Body of pancreas (tissue), 4 donors: ENCODE measurements around the gene CCT6B. TPM values are rescaled to one million over a fixed set of nuclear protein-coding genes. Genes with fewer than 3 reads are reported as not detected.
"Not testable (repeated sequence)": the region's sequence is repeated elsewhere in the genome, so short reads cannot be mapped to it uniquely, and the experiment has no call there.

ENCODE experiments used
- ATAC-seq: fragments of 150-250 bp; one replicate; pipeline ENCODE4 v1.9.1; 2016
- DNase-seq, 4 donors: peaks; one replicate each; pipeline ENCODE4 v3.0.0-alpha.2; 2019
- H3K27ac ChIP-seq, 4 donors: fragments of 200-600 bp; sonication (generic); 1 replicate in 3 of 4; 2 replicates in 1 of 4; pipeline versions ENCODE4 v1.5.1 to v1.6.1; 2016 to 2019; ENCODE audit warnings: mild to moderate bottlenecking in 1 of 4, mixed read lengths in 1 of 4, moderate library complexity in 1 of 4
- H3K27me3 ChIP-seq, 2 donors: fragments of 200-600 bp; sonication (generic); one replicate each; pipeline ENCODE4 v1.6.0; 2016; ENCODE audit warnings: mild to moderate bottlenecking in 1 of 2
- H3K36me3 ChIP-seq, 2 donors: fragments of 200-600 bp; sonication (generic); replicated peaks in 1 of 2; 2 replicates each; pipeline ENCODE4 v1.5.1; 2016; ENCODE audit warnings: low read depth in 2 of 2; ENCODE audit not compliant: insufficient read depth in 1 of 2
- H3K4me1 ChIP-seq: fragments of 200-600 bp; sonication (generic); one replicate; pipeline ENCODE4 v1.6.0; 2016
- H3K4me3 ChIP-seq, 2 donors: fragments of 200-600 bp; sonication (generic); 1 replicate in 1 of 2; 2 replicates in 1 of 2; pipeline ENCODE4 v1.5.1; 2016 to 2019
- H3K9me3 ChIP-seq, 3 donors: fragments of 200-600 bp; sonication (generic); 1 replicate in 2 of 3; 2 replicates in 1 of 3; pipeline ENCODE4 v1.5.1; 2016
- CTCF ChIP-seq, 7 experiments: fragments of 450-650 bp in 4 of 7; fragments of 200-600 bp in 3 of 7; sonication (generic) in 3 of 7; IDR thresholded peaks; one replicate each; pipeline ENCODE4 v1.5.1; 2016 to 2019; ENCODE audit warnings: antibody characterized with exemption in 7 of 7
- POLR2A ChIP-seq, 3 donors: fragments of 450-650 bp; IDR thresholded peaks; one replicate each; pipeline ENCODE4 v1.6.1; 2016; ENCODE audit warnings: antibody characterized with exemption in 3 of 3, mild to moderate bottlenecking in 2 of 3
- whole genome bisulfite sequencing, 2 donors: methylation state at CpG; one replicate each; pipeline ENCODE4 v1.1.5; 2017; 5-methylcytosine and 5-hydroxymethylcytosine counted together
- intact Hi-C: fragments of 100-400 bp; cut with DNase I; formaldehyde crosslinking; loops from one replicate; pipeline ENCODE4 v1.15.1; 2023
- total RNA-seq, 2 donors: library from RNA; depleted of rRNA; stranded (reverse); fragments of >200 nt; gene quantifications; one replicate each; pipeline ENCODE4 v1.1.0, GENCODE V29; 2016

Gene CCT6B
- total RNA-seq, 2 donors from 2014 or later: 0.66 to 1.8 TPM

DNA sequence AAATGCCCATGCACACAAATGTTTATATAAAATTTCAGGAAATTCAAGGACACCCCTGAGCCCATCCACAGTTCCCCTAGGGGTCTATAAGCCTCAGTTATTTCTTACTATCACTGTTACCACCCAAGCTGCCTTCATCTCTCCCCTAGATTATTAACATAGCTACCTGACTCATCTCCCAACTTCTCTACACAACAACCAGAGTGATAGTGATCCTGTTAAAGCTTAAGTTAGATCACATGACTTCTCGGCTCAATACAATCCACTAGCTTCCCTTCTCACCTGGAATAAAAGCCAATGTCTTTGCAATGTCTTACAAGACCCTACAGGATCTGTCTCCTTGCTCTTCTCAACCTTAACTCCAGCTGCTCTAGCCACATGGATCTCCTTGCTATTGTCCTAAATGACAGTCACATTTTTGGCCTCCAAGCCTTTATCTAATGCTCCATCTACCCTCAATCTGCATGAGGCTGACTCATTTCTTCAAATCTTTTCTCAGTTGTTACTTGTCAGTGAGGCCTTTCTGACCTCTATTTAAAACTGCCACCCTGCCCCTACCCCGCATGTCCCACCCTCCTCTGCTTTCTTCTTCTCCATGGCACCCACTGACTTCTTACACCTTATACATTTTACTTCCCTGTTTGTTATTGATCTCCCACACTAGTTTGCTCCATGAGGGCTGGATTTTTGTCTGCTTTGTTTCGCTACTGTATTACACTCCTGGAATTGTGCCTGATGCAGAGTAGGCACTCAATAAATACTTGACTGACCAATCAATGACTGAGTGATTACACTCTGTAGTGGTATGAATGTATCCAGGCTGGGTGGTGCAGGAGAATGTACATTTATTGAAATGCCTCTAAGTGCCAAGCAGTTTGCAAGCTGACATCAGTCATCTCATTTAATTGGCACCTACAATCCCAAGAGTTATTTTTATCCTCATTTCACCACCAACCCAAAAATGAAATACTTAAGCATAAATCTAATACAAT, 13.8 kb upstream of the CCT6B start:
- WGBS, 2 donors: 78 to 90% methylated on average over 3 of the region's 3 CpGs
- no peak for ATAC-seq
- no peak for DNase-seq
- TF ChIP-seq CTCF (IDR thresholded peaks at IDR 0.05): no peak
- TF ChIP-seq POLR2A (IDR thresholded peaks at IDR 0.05): no peak
- H3K36me3 ChIP-seq: no peaks in the 10 kb centered on the region
- H3K27ac ChIP-seq: no peak overlapping the region
- H3K4me3 ChIP-seq: no peak overlapping the region
- intact Hi-C loops: no loop called here
- peaks cover 8% of the 10 kb centered on the region for H3K4me1 ChIP-seq
- H3K9me3 ChIP-seq: no peaks in the 10 kb centered on the region
- no peaks in the 10 kb centered on the region for H3K27me3 ChIP-seq

DNA sequence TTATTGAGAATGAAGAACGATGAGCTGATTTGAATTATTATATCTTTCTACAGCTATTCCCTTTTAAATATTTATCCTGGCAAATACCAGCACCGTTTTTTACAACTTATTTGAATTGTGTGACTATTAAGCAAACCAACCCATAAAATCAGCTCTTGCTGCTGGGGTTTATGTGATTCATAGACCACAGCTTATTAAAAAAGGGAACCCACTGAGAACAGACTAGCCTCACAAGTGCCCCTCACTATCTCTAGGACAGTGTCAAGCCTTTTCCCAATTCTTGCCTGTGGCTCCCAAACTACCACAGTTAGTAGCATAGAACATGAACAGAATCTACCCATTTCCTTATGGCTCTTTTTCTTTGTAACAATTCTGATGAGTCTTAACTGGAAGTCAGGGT, 12.9 kb upstream of the CCT6B start:
- intact Hi-C loops: no loop called here
- Histone ChIP-seq H3K27me3 (no peaks in the 10 kb centered on the region), H3K4me1 (no peaks in the 10 kb centered on the region), H3K9me3 (no peaks in the 10 kb centered on the region), H3K36me3 (no peaks in the 10 kb centered on the region), H3K4me3 (no peak overlapping the region), H3K27ac (no peak overlapping the region)
- WGBS, 2 donors: 25 to 45% methylated on average over 2 of the region's 2 CpGs
- TF ChIP-seq POLR2A (IDR thresholded peaks at IDR 0.05) (no peak), CTCF (IDR thresholded peaks at IDR 0.05) (no peak)
- DNase-seq (no peak), ATAC-seq (no peak)

- intact Hi-C loops: no loop called here
- ATAC-seq (no peak), DNase-seq (no peak)
- Histone ChIP-seq H3K9me3 (no peaks in the 10 kb centered on the region), H3K4me3 (no peak overlapping the region), H3K27me3 (no peaks in the 10 kb centered on the region), H3K27ac (no peak overlapping the region), H3K4me1 (peaks cover 19% of the 10 kb centered on the region), H3K36me3 (no peaks in the 10 kb centered on the region)
- WGBS, 2 donors: 63 to 66% methylated on average over 1 of the region's 1 CpG
- TF ChIP-seq POLR2A (IDR thresholded peaks at IDR 0.05): no peak
- no peak for TF ChIP-seq CTCF (IDR thresholded peaks at IDR 0.05)
Measured at GRCh38 chr17:34958438-34958837, 2.8 kb downstream of the CCT6B start.

GRCh38 chr17:34950780-34951179, 10.5 kb downstream of the CCT6B start:
- ATAC-seq, DNase-seq, intact Hi-C loops, H3K9me3 ChIP-seq, H3K27me3 ChIP-seq, H3K27ac ChIP-seq, H3K4me3 ChIP-seq, H3K36me3 ChIP-seq, H3K4me1 ChIP-seq: not testable (repeated sequence)
- WGBS, 2 donors: 90 to 100% methylated on average over 4 of the region's 4 CpGs

GRCh38 chr17:34930283-34930682, 31.0 kb downstream of the CCT6B start:
- no peaks in the 10 kb centered on the region for H3K36me3 ChIP-seq
- DNase-seq (no peak), ATAC-seq (no peak)
- H3K4me3 ChIP-seq: no peak overlapping the region
- no peaks in the 10 kb centered on the region for H3K9me3 ChIP-seq
- H3K4me1 ChIP-seq: no peaks in the 10 kb centered on the region
- TF ChIP-seq CTCF (IDR thresholded peaks at IDR 0.05): no peak
- TF ChIP-seq POLR2A (IDR thresholded peaks at IDR 0.05): no peak
- no peak overlapping the region for H3K27ac ChIP-seq
- intact Hi-C loops: no loop called here
- H3K27me3 ChIP-seq: no peaks in the 10 kb centered on the region
